Activated B cell treated with CpG ODN at 0.5 μM for 24 hours (primary cell): ENCODE results near the gene MRPS5. TPM values are rescaled to one million over a fixed set of nuclear protein-coding genes. Genes with fewer than 3 reads are reported as not detected.
"Not testable (repeated sequence)": the region's sequence is repeated elsewhere in the genome, so short reads cannot be mapped to it uniquely, and the experiment has no call there.

ENCODE experiments used
- ATAC-seq: fragments of 200-7000 bp; cut with Tn5 transposase; one replicate; pipeline ENCODE4 v1.10.0; 2021; ENCODE audit warnings: low read depth, mild to moderate bottlenecking, moderate library complexity
- CTCF ChIA-PET: fragments of 350-600 bp; sonication (Branson Sonifier 250); formaldehyde crosslinking; loops from one replicate; lab custom pipeline; 2021; ENCODE audit warnings: antibody characterized with exemption; lab: Charles Lee
- POLR2A ChIA-PET: fragments of 350-600 bp; sonication (Branson Sonifier 250); formaldehyde crosslinking; loops from one replicate; lab custom pipeline; 2021; ENCODE audit warnings: antibody characterized with exemption; lab: Charles Lee
- DNase-seq: peaks from one replicate; pipeline ENCODE4 v3.0.0; 2022
- H3K27ac Mint-ChIP-seq: one replicate; pipeline ENCODE4 v1.8.0; 2020; ENCODE audit warnings: mixed read lengths
- H3K27me3 Mint-ChIP-seq: one replicate; pipeline ENCODE4 v1.8.0; 2021; ENCODE audit warnings: mixed read lengths
- H3K36me3 Mint-ChIP-seq: one replicate; pipeline ENCODE4 v1.8.0; 2021; ENCODE audit warnings: low read depth, mixed read lengths
- H3K4me1 Mint-ChIP-seq: one replicate; pipeline ENCODE4 v1.8.0; 2021; ENCODE audit warnings: mixed read lengths
- H3K4me3 Mint-ChIP-seq: one replicate; pipeline ENCODE4 v1.8.0; 2020; ENCODE audit warnings: mild to moderate bottlenecking, mixed read lengths
- H3K9me3 Mint-ChIP-seq: one replicate; pipeline ENCODE4 v1.8.0; 2020; ENCODE audit warnings: mixed read lengths
- intact Hi-C: fragments of 100-400 bp; cut with micrococcal nuclease; formaldehyde crosslinking; loops from one replicate; pipeline ENCODE4 v1.15.1; 2024
- total RNA-seq: library from RNA; stranded (reverse); gene quantifications from 2 replicates; pipeline ENCODE4 v1.2.3, GENCODE V29; 2022
- TF ChIP-seq, protein P1 (sequence below): fragments of 200-600 bp; IDR thresholded peaks from one replicate; pipeline ENCODE4 v1.8.0; 2022; ENCODE audit warnings: antibody characterized with exemption, mild to moderate bottlenecking

MRPS5 gene
- total RNA-seq, 1 donor from 2014 or later = 44.4 TPM

DNA sequence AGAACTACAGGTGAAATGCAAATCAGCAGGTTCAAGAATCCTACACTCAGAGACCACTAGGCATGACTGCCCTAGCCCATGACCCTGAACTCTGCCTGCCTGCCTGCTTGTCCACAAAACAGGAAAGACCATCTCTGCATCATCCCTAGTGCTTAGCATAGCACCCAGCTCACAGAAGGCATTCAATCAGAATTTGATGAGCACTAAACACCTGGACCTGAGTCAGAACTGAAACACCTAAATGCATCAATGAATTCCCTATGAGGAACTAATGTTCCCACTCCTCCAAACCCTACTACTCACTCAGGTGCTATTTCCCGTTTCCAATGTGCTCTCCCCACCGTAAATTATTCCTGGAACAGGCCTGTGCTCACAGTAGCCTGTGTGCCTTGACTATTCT is 21.7 kb downstream of the MRPS5 start:
- POLR2A ChIA-PET = no interaction called here
- CTCF ChIA-PET = no interaction called here
- DNase-seq = no peak
- Mint-ChIP-seq H3K27me3 (no peaks in the 10 kb centered on the region), H3K27ac (no peak overlapping the region), H3K4me1 (no peaks in the 10 kb centered on the region), H3K36me3 (peaks cover 80% of the 10 kb centered on the region), H3K9me3 (no peaks in the 10 kb centered on the region), H3K4me3 (no peak overlapping the region)
- TF ChIP-seq, protein P1, sequence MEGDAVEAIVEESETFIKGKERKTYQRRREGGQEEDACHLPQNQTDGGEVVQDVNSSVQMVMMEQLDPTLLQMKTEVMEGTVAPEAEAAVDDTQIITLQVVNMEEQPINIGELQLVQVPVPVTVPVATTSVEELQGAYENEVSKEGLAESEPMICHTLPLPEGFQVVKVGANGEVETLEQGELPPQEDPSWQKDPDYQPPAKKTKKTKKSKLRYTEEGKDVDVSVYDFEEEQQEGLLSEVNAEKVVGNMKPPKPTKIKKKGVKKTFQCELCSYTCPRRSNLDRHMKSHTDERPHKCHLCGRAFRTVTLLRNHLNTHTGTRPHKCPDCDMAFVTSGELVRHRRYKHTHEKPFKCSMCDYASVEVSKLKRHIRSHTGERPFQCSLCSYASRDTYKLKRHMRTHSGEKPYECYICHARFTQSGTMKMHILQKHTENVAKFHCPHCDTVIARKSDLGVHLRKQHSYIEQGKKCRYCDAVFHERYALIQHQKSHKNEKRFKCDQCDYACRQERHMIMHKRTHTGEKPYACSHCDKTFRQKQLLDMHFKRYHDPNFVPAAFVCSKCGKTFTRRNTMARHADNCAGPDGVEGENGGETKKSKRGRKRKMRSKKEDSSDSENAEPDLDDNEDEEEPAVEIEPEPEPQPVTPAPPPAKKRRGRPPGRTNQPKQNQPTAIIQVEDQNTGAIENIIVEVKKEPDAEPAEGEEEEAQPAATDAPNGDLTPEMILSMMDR = no peak
- no peak for ATAC-seq
- intact Hi-C loops = no loop called here

GRCh38 chr2:95098273-95098672 is 23.3 kb downstream of the MRPS5 start:
- H3K27me3 Mint-ChIP-seq, CTCF ChIA-PET, intact Hi-C loops, H3K9me3 Mint-ChIP-seq, H3K4me1 Mint-ChIP-seq, H3K4me3 Mint-ChIP-seq, DNase-seq, ATAC-seq, H3K27ac Mint-ChIP-seq, POLR2A ChIA-PET: not testable (repeated sequence)
- peaks cover 84% of the 10 kb centered on the region for H3K36me3 Mint-ChIP-seq

- Mint-ChIP-seq H3K27ac (no peak overlapping the region), H3K36me3 (peaks cover 86% of the 10 kb centered on the region), H3K9me3 (no peaks in the 10 kb centered on the region), H3K4me3 (no peak overlapping the region), H3K27me3 (no peaks in the 10 kb centered on the region), H3K4me1 (no peaks in the 10 kb centered on the region)
- ATAC-seq = no peak
- TF ChIP-seq, protein P1 = no peak
- ChIA-PET CTCF (no interaction called here), POLR2A (no interaction called here)
- intact Hi-C loops = no loop called here
- DNase-seq = no peak
These were observed 29.6 kb downstream of the MRPS5 start for GRCh38 chr2:95091885-95092555.

DNA sequence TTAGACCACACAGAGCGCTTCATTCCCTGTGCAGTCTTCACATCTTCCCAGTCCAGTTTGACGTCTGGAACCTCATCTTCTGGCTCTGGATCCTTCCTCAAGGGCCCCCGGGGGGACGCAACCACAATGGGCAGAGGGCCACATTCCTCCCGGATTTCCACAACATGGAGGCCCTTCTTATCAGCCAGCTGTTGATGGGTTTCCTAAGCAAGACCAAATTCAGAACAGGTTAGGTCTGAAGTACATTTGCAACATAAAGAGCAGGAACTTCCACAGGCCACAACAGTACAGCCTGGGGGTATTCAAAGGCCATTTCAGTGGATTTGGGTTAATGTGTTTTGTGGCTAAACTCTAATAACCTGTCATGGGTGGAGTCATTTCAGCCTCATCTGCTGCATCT is 34.2 kb downstream of the MRPS5 start:
- Mint-ChIP-seq H3K27me3 (no peaks in the 10 kb centered on the region), H3K36me3 (peaks cover 70% of the 10 kb centered on the region), H3K4me1 (no peaks in the 10 kb centered on the region), H3K4me3 (no peak overlapping the region), H3K9me3 (peaks cover 1% of the 10 kb centered on the region), H3K27ac (no peak overlapping the region)
- ChIA-PET POLR2A (no interaction called here), CTCF (no interaction called here)
- TF ChIP-seq, protein P1 = no peak
- intact Hi-C loops = no loop called here
- ATAC-seq = no peak
- DNase-seq = no peak

GRCh38 chr2:95086017-95086416 is 35.6 kb downstream of the MRPS5 start:
- Mint-ChIP-seq H3K4me1 (no peaks in the 10 kb centered on the region), H3K9me3 (peaks cover 1% of the 10 kb centered on the region), H3K36me3 (peaks cover 58% of the 10 kb centered on the region), H3K4me3 (no peak overlapping the region), H3K27ac (no peak overlapping the region), H3K27me3 (no peaks in the 10 kb centered on the region)
- POLR2A ChIA-PET = no interaction called here
- TF ChIP-seq, protein P1 = no peak
- intact Hi-C loops = no loop called here
- CTCF ChIA-PET = no interaction called here
- no peak for ATAC-seq
- no peak for DNase-seq

DNA sequence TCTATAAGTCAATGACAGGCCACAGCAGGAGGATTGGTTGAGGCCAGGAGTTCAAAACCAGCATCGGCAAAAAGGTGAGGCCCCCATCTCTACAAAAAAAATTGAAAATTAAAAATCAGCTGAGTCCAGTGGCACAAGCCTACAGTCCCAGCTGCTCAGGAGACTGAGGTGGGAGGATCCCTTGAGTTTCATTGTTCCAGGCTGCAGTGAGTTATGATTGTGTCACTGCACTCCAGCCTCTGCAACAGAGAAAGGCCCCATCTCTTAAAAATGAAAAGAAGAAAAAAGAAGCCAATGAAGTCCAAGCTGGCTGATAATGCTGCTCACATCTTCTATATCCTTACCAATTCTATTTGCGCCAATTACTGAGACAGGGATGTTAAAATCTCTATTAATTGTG is 39.1 kb downstream of the MRPS5 start:
- ATAC-seq (no peak), DNase-seq (no peak)
- ChIA-PET POLR2A (no interaction called here), CTCF (no interaction called here)
- H3K36me3 Mint-ChIP-seq = peaks cover 31% of the 10 kb centered on the region
- H3K27me3 Mint-ChIP-seq = no peaks in the 10 kb centered on the region
- TF ChIP-seq, protein P1 = no peak
- intact Hi-C loops = no loop called here
- H3K4me1 Mint-ChIP-seq = no peaks in the 10 kb centered on the region
- no peak overlapping the region for H3K27ac Mint-ChIP-seq
- no peak overlapping the region for H3K4me3 Mint-ChIP-seq
- H3K9me3 Mint-ChIP-seq = peaks cover 1% of the 10 kb centered on the region
